HG03469 (cell line): ENCODE results near the gene MYEF2.

Experiments used
- ATAC-seq: cut with Tn5 transposase; IDR thresholded peaks from one replicate; pipeline ENCODE4 v1.9.1; 2021; ENCODE audit warnings: mild to moderate bottlenecking, moderate library complexity, moderate number of reproducible peaks; ENCODE audit not compliant: unreplicated experiment

Gene MYEF2

DNA sequence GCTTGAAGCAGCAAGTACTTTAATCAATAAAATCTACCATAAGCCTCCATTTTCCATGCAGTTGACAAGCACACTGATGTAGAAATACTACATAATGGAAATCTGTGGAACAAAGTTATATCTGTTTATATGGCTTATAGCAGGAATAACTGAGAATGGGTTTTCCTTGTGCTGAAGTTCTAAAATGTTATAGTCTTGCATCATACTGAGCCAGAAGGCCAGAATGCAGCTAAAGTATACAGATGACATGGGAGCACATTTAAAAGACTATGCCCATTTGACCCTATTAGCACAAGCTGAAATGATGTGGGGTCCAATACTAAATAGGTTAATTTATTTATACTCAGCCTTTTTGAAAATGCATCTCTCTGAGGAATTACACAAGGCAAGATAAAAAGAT is 32.2 kb downstream of the MYEF2 start:
- no peak for ATAC-seq

DNA sequence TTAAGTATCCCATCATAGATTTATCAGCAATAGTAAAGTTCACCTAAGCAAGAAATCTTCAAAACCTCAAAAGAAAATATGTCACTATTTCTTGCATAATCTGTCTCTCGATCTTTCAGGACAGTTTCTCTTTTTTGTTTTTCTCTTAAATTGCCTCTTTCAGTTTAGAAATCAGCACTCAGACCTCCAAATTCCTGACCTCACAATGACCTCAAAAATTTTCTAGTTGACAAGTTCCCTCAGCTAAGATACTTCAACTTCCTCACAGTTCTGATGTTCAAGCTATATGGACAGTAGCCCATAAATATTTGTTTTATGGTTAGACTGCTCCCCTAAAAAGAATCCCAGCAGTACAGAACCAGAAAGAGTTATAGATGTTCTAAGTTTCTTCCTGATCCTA is 33.2 kb downstream of the MYEF2 start:
- peak; percentile 60 for ATAC-seq

- no peak for ATAC-seq
Observed at GRCh38 chr15:48143856-48144255, 34.2 kb downstream of the MYEF2 start.

DNA sequence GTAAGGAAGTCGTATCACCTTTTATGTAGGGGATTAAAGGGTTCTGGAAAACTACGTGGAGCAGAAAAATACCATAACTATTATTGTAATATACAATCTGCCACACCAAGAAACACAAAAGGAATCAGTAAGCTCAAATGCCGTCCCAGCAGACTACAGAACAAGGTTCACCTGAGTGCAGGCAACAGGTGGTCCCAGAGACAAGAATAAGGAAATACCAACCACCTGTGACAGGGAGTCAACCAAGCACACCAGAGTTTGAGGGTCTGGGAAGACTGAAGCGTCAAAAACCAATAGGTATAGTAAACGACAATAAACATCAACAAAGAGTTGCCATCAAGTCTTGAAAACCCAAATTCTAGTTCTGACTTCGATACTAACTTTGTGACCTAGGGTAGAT is 45.2 kb downstream of the MYEF2 start:
- no peak for ATAC-seq

DNA sequence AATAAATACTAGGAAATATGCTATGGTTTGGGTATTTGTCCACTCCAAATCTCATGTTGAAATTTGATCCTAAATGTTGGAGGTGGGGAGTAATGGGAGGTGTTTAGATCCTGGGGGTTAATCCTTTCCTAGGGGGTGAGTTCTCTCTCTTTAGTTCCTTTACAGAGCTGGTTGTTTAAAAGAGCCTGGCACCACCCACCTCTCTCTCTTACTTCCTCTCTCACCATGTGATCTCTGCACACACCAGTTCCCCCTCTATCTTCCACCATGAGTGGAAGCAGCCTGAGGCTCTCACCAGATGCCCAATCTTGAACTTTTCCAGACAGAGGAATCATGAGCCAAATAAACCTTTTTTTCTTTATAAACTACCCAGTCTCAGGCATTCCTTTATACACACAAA is 46.8 kb downstream of the MYEF2 start:
- no peak for ATAC-seq

DNA sequence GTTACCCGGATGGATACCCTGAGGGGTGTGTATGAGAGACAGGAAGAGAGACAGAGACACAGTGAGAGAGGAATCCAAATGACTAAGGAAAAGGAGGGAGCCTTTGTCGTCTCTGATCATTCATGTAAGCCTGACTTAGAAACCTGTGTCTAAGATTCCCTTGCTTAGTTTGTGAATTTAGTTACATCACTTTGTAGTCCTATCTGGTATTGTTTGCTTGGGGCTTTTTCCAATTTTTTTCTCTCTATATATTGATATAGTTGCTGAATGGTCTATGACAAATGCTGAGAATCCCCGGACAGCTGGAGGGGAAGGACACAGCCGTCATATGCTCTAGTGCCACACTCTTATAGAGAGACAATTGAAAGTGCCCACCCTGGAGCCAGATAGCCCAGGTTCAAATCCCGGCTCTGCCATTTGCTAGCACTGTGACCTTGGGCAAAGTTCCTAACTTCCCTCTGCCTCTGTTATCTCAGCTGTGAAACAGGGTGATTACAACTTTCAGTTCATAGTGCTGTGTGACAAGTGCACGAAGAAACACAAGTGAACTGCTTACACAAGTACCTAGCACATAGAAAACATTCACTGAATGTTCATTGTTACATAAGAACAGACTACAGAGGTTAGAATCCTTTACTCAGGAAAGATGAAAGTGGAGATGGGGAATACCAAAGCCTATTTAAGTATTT is 51.3 kb downstream of the MYEF2 start:
- ATAC-seq, result no peak

DNA sequence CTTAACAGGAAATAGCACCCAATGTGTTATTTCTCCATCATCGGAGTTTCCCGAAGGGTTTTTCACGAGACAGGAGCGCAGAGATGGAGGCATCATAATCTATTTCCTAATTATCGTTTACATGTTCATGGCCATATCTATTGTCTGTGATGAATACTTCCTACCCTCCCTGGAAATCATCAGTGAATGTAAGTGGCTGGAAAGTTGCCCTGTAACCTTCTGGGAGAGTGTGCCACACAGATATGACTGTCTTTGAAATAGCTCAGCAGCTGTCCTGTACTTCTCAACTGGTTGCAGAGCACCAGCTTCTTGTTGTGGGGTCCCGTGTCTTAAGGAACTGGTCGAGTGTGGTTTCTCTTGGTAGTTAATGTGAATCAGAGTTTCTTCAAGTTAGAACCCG is 56.2 kb downstream of the MYEF2 start:
- no peak for ATAC-seq

GRCh38 chr15:48120745-48121144 is 57.4 kb downstream of the MYEF2 start, which contains the start of gene SLC24A5:
SLC24A5 (plus strand) TSS chr15:48120990; CDS start chr15:48121045, 55 bp downstream.
- ATAC-seq, result no peak

DNA sequence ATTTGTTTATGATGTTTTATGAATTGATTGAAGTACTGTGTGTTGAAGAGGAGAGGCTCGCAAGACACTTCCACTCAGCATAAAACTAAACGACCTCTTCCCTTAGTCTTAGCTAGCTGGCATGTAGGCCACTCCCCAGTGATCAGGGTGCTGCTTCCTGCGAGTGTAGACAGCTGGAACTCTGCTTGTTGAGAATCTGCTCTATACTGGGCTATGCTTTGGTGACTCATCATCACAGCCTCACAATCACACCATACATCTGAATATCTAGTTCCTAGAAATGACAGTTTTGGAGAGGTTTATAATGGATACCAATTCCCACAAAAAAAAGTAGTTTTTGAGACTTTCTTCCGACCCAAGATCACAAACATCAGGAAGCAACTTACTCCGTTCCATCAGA is 58.8 kb downstream of the MYEF2 start:
- ATAC-seq, result no peak

DNA sequence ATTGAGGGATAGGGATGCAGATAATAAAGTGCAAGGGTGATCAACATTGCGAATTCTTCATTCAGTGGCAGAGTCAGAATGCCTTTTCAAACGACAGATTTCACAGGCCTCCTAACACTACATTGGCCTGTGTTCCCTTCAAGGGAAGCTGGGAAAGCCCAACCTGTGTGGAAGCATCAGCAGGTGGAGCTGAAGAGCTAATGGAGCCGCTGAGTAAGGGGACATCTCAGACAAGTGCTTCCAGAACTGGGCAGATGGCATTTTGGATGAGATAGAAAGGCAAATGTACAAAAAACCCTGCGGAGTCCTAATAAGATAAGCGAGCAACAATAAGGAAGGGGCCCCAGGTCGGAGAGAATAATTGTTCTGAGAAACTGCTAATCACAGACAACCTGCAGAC is 65.9 kb downstream of the MYEF2 start:
- no peak for ATAC-seq

- ATAC-seq, result no peak
Observed at GRCh38 chr15:48109856-48110531, 68.1 kb downstream of the MYEF2 start.

GRCh38 chr15:48109212-48109611 is 68.9 kb downstream of the MYEF2 start:
- ATAC-seq, result no peak

GRCh38 chr15:48105936-48106335 is 72.2 kb downstream of the MYEF2 start:
- no peak for ATAC-seq

- no peak for ATAC-seq
Observed at GRCh38 chr15:48103647-48104046, 74.4 kb downstream of the MYEF2 start.

- ATAC-seq, result no peak
Observed at GRCh38 chr15:48102167-48102566, 75.9 kb downstream of the MYEF2 start.

GRCh38 chr15:48101376-48101961 is 76.6 kb downstream of the MYEF2 start:
- ATAC-seq, result no peak

- ATAC-seq, result no peak
Observed at GRCh38 chr15:48097264-48097663, 80.8 kb downstream of the MYEF2 start.

- ATAC-seq, result no peak
Observed at GRCh38 chr15:48096813-48097212, 81.3 kb downstream of the MYEF2 start.

- ATAC-seq, result peak; percentile 88
Observed at GRCh38 chr15:48096355-48096786, 81.7 kb downstream of the MYEF2 start.

DNA sequence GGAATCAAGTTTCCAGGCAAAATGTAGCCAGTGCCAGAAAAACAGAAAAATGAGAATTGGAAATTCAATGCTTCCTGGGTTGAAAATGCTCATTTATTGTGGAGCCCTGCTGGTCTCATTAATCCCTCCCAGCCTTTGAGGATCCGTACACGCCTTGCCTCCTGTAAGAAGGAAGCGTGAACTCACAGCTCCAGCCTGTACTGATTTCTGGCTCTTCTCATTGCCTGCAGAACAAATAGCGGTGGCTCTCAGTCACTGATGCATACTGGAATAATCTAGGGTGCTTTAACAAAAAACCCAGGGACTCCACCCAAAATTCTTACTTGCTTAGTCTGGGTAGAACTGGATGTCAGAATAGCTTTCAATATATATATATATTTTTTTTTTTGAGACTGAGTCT is 86.6 kb downstream of the MYEF2 start:
- no peak for ATAC-seq

GRCh38 chr15:48090666-48091065 is 87.4 kb downstream of the MYEF2 start:
- no peak for ATAC-seq

- no peak for ATAC-seq
Observed at GRCh38 chr15:48090115-48090514, 88.0 kb downstream of the MYEF2 start.
